ENCODE measurements around the gene MAGI1.

DNA sequence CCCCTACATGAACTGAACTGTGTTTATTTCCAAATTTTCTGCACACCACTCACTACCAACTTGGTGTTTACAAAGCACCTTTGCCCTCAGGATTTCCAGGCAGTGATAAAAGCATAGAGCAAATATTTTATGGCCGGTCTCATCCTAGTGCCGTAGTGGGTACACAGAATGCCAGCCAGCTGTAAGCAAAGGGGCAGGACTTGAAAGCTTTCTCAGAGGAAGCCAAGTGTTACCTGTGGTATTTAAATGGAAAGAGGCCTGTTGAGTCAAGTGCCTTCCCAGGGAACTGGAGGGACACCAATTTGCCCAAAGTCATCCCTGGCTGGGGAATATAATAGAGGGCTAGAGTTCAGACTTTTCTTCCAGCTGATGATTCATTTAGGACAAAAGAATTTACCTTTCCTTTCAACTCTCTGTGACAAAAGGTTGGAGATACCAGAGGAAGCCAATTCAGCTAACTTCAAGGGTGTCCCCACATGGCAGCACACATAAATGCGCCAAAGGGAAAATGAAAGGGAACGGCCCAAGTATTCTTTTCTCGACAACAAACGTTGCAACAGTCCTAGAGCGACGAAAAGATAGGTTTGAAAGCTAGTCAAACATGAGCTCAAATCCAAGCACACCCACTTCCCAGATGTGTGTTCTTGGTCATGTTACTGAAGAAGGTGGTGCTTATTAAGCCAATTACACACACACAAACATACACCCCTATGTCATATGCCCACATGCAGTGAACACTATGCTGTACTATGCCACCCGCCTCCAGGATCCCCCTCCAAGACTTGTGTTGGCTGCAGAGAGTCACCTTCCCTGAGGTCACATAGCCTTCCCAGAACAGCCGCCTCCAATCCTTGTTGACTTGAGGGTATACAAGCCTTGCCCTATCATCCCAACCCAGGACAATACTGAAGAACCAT, 27.7 kb downstream of the MAGI1 start:
- TF ChIP-seq, protein P1, sequence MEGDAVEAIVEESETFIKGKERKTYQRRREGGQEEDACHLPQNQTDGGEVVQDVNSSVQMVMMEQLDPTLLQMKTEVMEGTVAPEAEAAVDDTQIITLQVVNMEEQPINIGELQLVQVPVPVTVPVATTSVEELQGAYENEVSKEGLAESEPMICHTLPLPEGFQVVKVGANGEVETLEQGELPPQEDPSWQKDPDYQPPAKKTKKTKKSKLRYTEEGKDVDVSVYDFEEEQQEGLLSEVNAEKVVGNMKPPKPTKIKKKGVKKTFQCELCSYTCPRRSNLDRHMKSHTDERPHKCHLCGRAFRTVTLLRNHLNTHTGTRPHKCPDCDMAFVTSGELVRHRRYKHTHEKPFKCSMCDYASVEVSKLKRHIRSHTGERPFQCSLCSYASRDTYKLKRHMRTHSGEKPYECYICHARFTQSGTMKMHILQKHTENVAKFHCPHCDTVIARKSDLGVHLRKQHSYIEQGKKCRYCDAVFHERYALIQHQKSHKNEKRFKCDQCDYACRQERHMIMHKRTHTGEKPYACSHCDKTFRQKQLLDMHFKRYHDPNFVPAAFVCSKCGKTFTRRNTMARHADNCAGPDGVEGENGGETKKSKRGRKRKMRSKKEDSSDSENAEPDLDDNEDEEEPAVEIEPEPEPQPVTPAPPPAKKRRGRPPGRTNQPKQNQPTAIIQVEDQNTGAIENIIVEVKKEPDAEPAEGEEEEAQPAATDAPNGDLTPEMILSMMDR (conservative IDR thresholded peaks at IDR 0.05): no peak
- TF ChIP-seq ZFX (IDR thresholded peaks at IDR 0.05): no peak

Measured in C4-2B (cell line).